GM15510 (cell line): Measurements from ENCODE around the gene MYO16.

Experiments used
- POLR2A ChIP-seq: IDR thresholded peaks from 3 replicates; pipeline ENCODE4 v1.6.1; 2011; ENCODE audit warnings: borderline replicate concordance; ENCODE audit not compliant: insufficient read length; ENCODE audit errors: extremely low read depth

Gene MYO16

GRCh38 chr13:109093998-109094397 is 464.6 kb downstream of the MYO16 start:
- TF ChIP-seq POLR2A: no peak

GRCh38 chr13:109095126-109095525 is 465.7 kb downstream of the MYO16 start:
- no peak for TF ChIP-seq POLR2A

- no peak for TF ChIP-seq POLR2A
Measured at GRCh38 chr13:109096101-109096500, 466.7 kb downstream of the MYO16 start.

- no peak for TF ChIP-seq POLR2A
Measured at GRCh38 chr13:109100705-109101304, 471.4 kb downstream of the MYO16 start.

- TF ChIP-seq POLR2A: no peak
Measured at GRCh38 chr13:109101550-109102144, 472.2 kb downstream of the MYO16 start.

- TF ChIP-seq POLR2A: no peak
Measured at GRCh38 chr13:109105899-109106298, 476.5 kb downstream of the MYO16 start.

GRCh38 chr13:109110159-109110558 is 480.7 kb downstream of the MYO16 start:
- no peak for TF ChIP-seq POLR2A

GRCh38 chr13:109111141-109111540 is 481.7 kb downstream of the MYO16 start:
- no peak for TF ChIP-seq POLR2A

- no peak for TF ChIP-seq POLR2A
Measured at GRCh38 chr13:109113427-109113826, 484.0 kb downstream of the MYO16 start.

GRCh38 chr13:109114162-109114561 is 484.8 kb downstream of the MYO16 start:
- no peak for TF ChIP-seq POLR2A

- no peak for TF ChIP-seq POLR2A
Measured at GRCh38 chr13:109114991-109115390, 485.6 kb downstream of the MYO16 start.

GRCh38 chr13:109118521-109118920 is 489.1 kb downstream of the MYO16 start:
- no peak for TF ChIP-seq POLR2A

GRCh38 chr13:109119896-109120295 is 490.5 kb downstream of the MYO16 start:
- TF ChIP-seq POLR2A: no peak

- no peak for TF ChIP-seq POLR2A
Measured at GRCh38 chr13:109121826-109122225, 492.4 kb downstream of the MYO16 start.

- TF ChIP-seq POLR2A: no peak
Measured at GRCh38 chr13:109123971-109124370, 494.6 kb downstream of the MYO16 start.

GRCh38 chr13:109126178-109126577 is 496.8 kb downstream of the MYO16 start:
- TF ChIP-seq POLR2A: no peak
